Prostate gland (tissue), 2 donors: ENCODE measurements around the gene ACTN4.

ENCODE experiments used
- POLR2A ChIP-seq: fragments of 450-650 bp; IDR thresholded peaks from one replicate; pipeline ENCODE4 v1.6.1; 2016; ENCODE audit warnings: antibody characterized with exemption, mild to moderate bottlenecking
- TF ChIP-seq, protein P1 (sequence below), 4 experiments: fragments of 200-600 bp in 2 of 4; fragments of 450-650 bp in 2 of 4; sonication (generic) in 2 of 4; IDR thresholded peaks; 1 replicate in 3 of 4; 2 replicates in 1 of 4; pipeline ENCODE4 v1.5.1; 2016 to 2019; ENCODE audit warnings: antibody characterized with exemption in 4 of 4, mild to moderate bottlenecking in 2 of 4, moderate library complexity in 2 of 4

DNA sequence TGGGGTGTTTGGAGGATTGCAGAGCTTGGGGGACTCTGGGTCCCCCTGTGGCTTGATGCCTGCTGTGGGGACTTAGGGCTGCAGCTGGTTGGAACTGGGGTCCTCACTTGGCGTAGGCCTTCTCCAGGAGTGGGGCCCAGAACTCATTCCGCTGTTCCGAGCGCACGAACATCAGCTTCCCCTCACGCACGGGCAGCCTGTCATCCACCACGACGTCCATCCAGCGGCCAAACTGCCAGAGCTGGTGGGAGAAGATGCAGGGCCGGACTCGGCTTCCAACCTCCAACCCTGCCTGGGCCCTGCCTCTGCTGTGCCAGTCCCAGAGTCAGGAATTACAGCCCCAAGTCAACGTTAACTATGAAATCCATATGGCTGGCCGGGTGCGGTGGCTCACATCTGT, 94.2 kb downstream of the ACTN4 start:
- TF ChIP-seq, protein P1, sequence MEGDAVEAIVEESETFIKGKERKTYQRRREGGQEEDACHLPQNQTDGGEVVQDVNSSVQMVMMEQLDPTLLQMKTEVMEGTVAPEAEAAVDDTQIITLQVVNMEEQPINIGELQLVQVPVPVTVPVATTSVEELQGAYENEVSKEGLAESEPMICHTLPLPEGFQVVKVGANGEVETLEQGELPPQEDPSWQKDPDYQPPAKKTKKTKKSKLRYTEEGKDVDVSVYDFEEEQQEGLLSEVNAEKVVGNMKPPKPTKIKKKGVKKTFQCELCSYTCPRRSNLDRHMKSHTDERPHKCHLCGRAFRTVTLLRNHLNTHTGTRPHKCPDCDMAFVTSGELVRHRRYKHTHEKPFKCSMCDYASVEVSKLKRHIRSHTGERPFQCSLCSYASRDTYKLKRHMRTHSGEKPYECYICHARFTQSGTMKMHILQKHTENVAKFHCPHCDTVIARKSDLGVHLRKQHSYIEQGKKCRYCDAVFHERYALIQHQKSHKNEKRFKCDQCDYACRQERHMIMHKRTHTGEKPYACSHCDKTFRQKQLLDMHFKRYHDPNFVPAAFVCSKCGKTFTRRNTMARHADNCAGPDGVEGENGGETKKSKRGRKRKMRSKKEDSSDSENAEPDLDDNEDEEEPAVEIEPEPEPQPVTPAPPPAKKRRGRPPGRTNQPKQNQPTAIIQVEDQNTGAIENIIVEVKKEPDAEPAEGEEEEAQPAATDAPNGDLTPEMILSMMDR (IDR thresholded peaks at IDR 0.05), result no peak
- no peak for TF ChIP-seq POLR2A
